ENCODE measurements around the gene POMT1. TPM values are rescaled to one million over a fixed set of nuclear protein-coding genes. Genes with fewer than 3 reads are reported as not detected.

POMT1 gene
- total RNA-seq, 1 experiment from 2014 or later, result 58.0 TPM

DNA sequence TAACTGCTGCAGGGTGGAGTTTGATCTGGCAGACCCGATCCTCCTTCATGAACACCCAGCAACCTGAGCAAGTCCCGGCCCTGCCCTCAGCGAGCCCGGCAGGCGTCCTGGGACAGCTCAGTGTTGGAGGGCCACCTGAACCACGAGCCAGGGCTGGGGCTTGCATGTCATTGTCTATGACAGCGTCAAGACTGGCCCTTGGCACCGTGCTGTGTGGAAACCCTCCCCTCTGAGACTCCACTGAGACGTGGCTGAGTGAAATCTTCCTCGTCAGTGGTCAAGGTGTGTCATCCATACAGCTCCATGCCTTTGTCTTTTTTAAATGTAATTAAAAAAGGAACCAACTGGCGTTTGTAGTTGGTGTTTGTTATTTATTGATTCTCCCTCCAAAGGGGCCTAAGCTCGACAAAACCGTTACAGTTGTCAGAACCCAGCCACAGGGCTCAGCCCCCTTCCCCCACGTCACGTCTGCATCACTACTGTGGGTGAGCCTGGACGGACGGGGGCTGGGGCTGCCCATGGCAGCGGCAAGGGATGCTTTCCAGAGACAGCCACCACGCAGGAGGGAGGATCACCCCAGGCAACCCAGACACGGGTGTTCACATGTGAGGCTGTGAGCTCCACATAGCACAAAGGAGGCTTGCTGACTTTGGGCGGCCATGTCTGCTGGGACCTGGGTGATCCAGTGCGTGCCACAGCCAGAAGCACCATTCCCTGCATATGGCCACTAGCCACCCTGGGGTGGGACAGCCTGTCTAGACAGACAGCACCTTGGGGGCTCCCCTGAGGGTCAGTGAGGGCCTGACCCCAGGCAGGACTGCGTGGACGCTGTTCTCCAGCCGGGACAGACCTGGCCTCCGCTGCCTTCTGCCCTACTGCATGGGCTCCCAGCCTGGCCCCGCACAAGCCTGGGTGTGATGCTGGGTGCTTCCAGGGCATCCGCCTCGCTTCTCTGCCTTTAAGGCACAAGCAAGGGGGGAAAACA, 21.0 kb downstream of the POMT1 start:
- no peak for DNase-seq (ENCODE audit: low read depth, low spot score)
- no peaks in the 10 kb centered on the region; the same call in 1 of the 2 replicates for H3K36me3 ChIP-seq (ENCODE audit: control insufficient read depth, insufficient read depth, low read length)
- no TSS peak for BruUV-seq (replicated peaks)

DNA sequence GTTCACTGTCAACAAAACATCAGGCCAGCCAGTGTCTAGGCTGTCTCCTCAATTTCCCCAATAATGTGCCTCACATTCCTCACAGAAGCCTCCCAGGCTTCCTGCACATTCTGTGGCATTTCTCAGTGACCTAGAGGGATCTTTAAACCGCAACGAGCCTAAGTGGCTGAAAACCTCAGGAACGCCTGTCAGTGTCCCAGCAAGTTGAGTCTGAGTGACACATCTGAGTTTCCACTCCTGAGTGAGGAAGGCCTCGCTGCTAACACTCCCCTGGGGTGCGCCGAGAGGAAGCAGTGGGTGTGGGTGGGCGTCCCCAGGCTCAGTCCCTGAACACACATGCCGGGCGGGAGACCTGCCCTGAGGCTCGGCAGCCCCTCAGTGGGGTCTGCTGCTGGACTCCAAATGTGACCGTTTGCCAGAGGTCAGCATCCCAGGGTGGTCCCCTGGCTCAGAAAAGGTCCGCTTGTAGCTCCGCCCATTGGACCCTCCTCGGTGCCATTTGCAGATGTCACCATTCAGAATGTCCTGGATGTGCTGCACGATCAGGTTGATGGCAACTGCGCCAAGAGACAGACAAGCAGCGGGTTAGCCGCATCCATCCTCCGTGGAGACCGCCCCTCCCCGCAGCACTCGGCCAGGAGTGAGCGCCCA, 22.1 kb downstream of the POMT1 start:
- DNase-seq (ENCODE audit: low read depth, low spot score), result no peak
- TF ChIP-seq TCF7L2 (IDR thresholded peaks at IDR 0.05; ENCODE audit: low read depth, low read length) (no peak), REST (IDR thresholded peaks at IDR 0.05; ENCODE audit: insufficient read depth in 1 of 2, low read depth in 2 of 2, low read length in 1 of 2) (no peak), SIN3A (IDR thresholded peaks at IDR 0.05; ENCODE audit: borderline replicate concordance, insufficient read depth, low read depth, low read length) (no peak), POLR2AphosphoS5 (IDR thresholded peaks at IDR 0.05; ENCODE audit: low read depth, low read length) (no peak)
- TF ChIP-seq, protein P1, sequence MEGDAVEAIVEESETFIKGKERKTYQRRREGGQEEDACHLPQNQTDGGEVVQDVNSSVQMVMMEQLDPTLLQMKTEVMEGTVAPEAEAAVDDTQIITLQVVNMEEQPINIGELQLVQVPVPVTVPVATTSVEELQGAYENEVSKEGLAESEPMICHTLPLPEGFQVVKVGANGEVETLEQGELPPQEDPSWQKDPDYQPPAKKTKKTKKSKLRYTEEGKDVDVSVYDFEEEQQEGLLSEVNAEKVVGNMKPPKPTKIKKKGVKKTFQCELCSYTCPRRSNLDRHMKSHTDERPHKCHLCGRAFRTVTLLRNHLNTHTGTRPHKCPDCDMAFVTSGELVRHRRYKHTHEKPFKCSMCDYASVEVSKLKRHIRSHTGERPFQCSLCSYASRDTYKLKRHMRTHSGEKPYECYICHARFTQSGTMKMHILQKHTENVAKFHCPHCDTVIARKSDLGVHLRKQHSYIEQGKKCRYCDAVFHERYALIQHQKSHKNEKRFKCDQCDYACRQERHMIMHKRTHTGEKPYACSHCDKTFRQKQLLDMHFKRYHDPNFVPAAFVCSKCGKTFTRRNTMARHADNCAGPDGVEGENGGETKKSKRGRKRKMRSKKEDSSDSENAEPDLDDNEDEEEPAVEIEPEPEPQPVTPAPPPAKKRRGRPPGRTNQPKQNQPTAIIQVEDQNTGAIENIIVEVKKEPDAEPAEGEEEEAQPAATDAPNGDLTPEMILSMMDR (IDR thresholded peaks at IDR 0.05), result no peak
- POLR2A ChIA-PET, result no interaction called here
- BruUV-seq (replicated peaks), result no TSS peak
- intact Hi-C loops (cut with micrococcal nuclease; ENCODE audit: unreplicated experiment), result no loop called here
- Histone ChIP-seq H3K27ac (ENCODE audit: low read length) (no peak overlapping the region), H3K27me3 (ENCODE audit: control insufficient read depth, insufficient read depth, low read length) (no peaks in the 10 kb centered on the region), H3K36me3 (ENCODE audit: control insufficient read depth, insufficient read depth, low read length) (no peaks in the 10 kb centered on the region), H3K9me3 (ENCODE audit: control insufficient read depth, insufficient read depth, low read depth, low read length) (no peaks in the 10 kb centered on the region), H3K4me1 (ENCODE audit: control insufficient read depth, insufficient read depth, low read length) (0 out of 2 replicates have a peak, but pooled peaks cover 1% of the 10 kb centered on the region), H3K4me3 (ENCODE audit: low read depth in 2 of 2, low read length in 2 of 2) (no peak overlapping the region)
- CTCF ChIA-PET, result no interaction called here
- no peak for ATAC-seq
- in situ Hi-C loops (cut with HindIII; ENCODE audit: low pct_unique_long_range_greater_than_20kb, low sequenced_read_pairs), result no loop called here

More for the DNA sequence above, 21.0 kb downstream of the POMT1 start:
- ChIA-PET POLR2A (no interaction called here), CTCF (no interaction called here)
- peak; percentile 25; the same call in 1 of the 2 replicates for ATAC-seq
- Histone ChIP-seq H3K4me1 (ENCODE audit: control insufficient read depth, insufficient read depth, low read length) (no peaks in the 10 kb centered on the region), H3K9me3 (ENCODE audit: control insufficient read depth, insufficient read depth, low read depth, low read length) (no peaks in the 10 kb centered on the region), H3K4me3 (ENCODE audit: low read depth in 2 of 2, low read length in 2 of 2) (no peak overlapping the region), H3K27ac (ENCODE audit: low read length) (no peak overlapping the region), H3K27me3 (ENCODE audit: control insufficient read depth, insufficient read depth, low read length) (no peaks in the 10 kb centered on the region)
- TF ChIP-seq REST (IDR thresholded peaks at IDR 0.05; ENCODE audit: insufficient read depth in 1 of 2, low read depth in 2 of 2, low read length in 1 of 2), result no peak
- TF ChIP-seq TCF7L2 (IDR thresholded peaks at IDR 0.05; ENCODE audit: low read depth, low read length), result no peak
- TF ChIP-seq, protein P1 (IDR thresholded peaks at IDR 0.05), result no peak
- no peak for TF ChIP-seq SIN3A (IDR thresholded peaks at IDR 0.05; ENCODE audit: borderline replicate concordance, insufficient read depth, low read depth, low read length)
- TF ChIP-seq POLR2AphosphoS5 (IDR thresholded peaks at IDR 0.05; ENCODE audit: low read depth, low read length), result no peak
- intact Hi-C loops (cut with micrococcal nuclease; ENCODE audit: unreplicated experiment), result no loop called here
- in situ Hi-C loops (cut with HindIII; ENCODE audit: low pct_unique_long_range_greater_than_20kb, low sequenced_read_pairs), result no loop called here
